Subcutaneous adipose tissue (tissue), 4 donors: ENCODE results near the gene ORAI2. TPM values are rescaled to one million over a fixed set of nuclear protein-coding genes. Genes with fewer than 3 reads are reported as not detected.

Source experiments
- total RNA-seq, 4 donors: library from RNA; depleted of rRNA; stranded (reverse); fragments of >200 nt; gene quantifications; one replicate each; pipeline ENCODE4 v1.1.0, GENCODE V29; 2016
- TF ChIP-seq, protein P1 (sequence below): fragments of 450-650 bp; IDR thresholded peaks from one replicate; pipeline ENCODE4 v1.5.1; 2016; ENCODE audit warnings: low read depth, mild to moderate bottlenecking, control low read depth, antibody characterized with exemption, moderate library complexity

ORAI2 gene
- total RNA-seq, 4 donors from 2014 or later: 2.0 to 26.0 (median 6.4) TPM

DNA sequence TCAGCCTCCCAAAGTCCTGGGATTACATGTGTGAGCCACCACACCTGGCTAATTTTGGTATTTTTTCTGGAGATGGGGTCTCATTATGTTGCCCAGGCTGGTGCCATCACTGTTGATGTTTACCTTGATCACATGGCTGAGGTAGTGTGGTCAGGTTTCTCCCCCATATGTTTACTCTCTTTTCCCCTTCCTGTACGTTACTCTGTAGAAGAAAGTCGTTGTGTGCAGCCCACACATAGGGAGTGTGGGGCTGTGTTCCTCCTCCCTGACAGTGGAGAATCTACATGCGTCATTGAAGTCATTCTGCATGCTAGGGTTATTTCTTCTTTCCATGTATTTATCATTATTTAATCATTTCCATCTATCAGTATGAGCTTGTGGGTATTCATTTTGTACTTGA is 16.3 kb upstream of the ORAI2 start:
- TF ChIP-seq, protein P1, sequence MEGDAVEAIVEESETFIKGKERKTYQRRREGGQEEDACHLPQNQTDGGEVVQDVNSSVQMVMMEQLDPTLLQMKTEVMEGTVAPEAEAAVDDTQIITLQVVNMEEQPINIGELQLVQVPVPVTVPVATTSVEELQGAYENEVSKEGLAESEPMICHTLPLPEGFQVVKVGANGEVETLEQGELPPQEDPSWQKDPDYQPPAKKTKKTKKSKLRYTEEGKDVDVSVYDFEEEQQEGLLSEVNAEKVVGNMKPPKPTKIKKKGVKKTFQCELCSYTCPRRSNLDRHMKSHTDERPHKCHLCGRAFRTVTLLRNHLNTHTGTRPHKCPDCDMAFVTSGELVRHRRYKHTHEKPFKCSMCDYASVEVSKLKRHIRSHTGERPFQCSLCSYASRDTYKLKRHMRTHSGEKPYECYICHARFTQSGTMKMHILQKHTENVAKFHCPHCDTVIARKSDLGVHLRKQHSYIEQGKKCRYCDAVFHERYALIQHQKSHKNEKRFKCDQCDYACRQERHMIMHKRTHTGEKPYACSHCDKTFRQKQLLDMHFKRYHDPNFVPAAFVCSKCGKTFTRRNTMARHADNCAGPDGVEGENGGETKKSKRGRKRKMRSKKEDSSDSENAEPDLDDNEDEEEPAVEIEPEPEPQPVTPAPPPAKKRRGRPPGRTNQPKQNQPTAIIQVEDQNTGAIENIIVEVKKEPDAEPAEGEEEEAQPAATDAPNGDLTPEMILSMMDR: no peak

DNA sequence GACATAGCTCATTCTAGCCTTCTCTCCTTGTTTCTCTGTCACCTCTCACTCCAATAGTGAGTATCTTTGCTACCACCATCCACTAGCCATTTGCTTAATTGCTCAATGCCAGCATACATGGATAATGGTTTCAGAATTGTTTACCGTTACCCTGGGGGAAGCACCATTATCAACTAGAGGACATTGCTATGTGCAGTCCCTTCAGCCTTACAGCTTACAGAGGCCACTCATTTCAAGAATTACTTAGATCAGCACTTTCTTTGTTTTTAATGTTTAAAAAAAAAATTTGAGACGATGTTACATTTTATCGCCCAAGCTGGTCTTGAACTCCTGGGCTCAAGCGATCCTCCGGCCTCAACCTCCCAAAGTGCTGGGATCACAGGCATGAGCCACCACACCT is 14.8 kb upstream of the ORAI2 start:
- TF ChIP-seq, protein P1: no peak

DNA sequence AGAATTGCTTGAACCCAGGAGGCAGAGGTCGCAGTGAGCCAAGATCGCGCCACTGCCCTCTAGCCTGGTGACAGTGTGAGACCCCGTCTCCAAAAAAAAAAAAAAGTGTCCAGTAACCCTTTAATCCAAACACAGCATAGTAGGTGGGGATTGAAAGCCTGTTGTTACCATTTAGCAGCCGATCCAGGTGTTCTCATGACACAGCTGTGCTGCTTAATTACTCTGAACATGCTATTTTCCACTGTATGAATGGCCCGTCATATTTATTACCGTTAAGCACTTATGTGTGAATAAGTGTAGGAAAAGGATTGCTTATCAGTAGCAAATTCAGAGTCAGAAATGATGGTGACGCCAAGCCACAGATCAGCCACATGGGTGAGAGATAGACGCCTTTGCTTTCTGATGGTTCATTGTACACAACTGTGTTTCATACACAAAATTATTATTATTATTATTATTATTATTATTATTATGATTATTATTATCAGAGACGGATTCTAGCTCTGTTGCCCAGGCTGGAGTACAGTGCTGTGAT is 11.6 kb upstream of the ORAI2 start:
- TF ChIP-seq, protein P1: no peak

DNA sequence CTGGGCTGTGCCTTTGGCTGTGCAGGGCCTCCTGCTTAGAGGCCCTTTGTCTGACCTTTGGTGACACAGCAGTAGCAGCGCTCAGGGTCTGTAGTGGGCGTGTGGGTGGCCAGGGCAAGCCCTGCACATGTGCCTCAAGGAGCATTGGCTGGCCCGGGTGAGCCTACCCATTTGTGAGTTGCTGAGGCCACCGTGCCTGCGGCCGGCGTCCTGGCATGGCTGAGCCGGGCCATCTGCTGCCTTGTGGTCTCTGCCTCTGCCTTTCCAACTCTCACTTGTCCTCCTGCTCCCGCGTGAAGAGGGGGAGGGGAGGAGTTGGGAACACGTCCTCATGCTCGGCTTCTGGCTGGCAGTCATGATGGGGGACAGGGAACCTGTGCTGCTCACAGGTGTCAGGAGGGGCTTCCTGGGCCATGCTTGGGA is 9.2 kb upstream of the ORAI2 start:
- TF ChIP-seq, protein P1: no peak

DNA sequence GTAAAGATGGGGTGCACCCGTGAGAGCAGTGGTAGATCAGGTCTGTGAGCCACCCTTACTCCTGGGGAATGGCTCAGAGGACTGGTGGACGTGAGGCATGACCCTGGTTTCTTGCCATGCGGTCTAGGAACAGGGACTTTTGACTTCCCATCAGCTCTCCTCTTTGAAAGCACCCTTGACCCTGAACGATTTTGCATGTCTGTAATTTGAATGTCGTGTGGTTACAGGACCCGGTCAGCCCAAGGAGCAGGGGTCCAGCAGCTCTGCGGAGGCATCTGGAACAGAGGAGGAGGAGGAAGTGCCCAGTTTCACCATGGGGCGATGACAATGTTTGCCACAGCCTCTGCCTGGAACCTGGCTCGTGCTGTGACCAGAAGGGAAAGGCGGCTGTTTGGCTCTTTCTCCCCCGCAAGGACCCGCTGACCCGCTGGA is 8.6 kb upstream of the ORAI2 start:
- TF ChIP-seq, protein P1: no peak

DNA sequence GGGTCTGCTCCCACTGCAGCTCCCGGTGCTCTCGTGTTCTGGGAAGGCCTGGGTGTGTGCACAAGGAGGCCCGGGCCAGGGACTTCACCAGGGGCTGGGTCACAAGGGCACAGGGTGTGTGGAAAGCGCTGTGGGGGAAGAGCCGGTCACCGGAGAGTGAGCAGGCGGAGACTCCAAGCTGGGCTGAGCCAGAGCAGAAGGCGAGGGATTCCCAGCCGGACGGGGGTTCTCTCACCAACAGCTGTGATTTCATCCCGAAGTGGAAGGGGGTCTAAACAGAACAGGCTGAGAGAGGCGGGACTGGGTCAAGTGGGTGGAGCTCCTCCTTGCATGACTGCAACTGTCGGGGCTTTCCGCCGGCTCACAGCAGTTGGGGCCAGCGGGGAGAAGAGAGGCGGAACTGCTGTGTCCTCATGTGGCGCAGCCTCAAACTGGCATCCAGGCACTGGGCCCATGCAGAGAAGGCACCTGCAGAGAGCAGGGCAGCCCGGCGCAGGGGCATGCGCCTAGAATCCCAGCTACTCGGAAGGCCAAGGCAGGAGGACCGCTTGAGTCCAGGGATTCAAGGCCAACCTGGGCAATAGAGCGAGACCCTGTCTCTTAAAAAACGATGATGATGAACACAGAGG is 7.6 kb upstream of the ORAI2 start:
- TF ChIP-seq, protein P1: no peak

DNA sequence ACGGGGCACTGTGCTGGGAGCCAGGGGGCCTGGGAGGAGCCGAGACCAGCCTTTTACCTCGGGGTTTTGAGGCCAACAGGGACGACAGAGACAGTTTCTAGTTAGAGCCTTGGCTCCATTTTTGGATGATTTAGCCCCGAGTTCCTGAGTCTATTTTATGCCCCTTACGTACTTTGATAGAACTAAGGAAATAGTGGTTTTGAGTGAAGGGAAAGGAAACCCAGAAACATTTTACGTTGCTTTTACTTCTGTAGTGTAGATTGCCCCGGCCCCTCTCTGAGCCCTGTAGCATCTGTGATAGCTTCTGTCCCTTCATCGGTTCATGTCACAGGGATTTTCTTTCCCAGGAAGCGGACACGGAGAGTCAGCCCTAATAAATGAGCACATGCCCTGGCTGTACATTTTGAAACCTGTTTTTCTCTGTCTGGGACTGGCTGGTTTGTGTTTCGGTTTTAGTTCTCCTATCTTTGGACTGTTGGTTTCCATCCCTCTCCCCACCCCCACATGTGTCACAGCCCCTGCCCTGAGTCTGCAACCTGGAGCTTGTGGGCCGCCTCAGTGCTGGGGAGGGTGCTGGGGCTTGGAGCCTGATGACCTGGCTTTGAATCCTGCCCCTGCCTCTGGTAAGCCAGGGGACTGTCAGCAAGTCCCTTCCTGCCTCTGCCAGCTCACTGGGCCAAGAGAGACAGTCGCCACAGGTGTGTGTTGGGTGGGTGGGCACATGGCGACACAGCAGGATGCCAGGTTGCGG is 6.9 kb upstream of the ORAI2 start:
- TF ChIP-seq, protein P1: no peak
